Subcutaneous adipose tissue (tissue), 4 donors: ENCODE results near the gene PGBD5. TPM values are rescaled to one million over a fixed set of nuclear protein-coding genes. Genes with fewer than 3 reads are reported as not detected.

Experiments
- CTCF ChIP-seq: fragments of 450-650 bp; IDR thresholded peaks from one replicate; pipeline ENCODE4 v1.5.1; 2016; ENCODE audit warnings: low read depth, mild to moderate bottlenecking, control low read depth, antibody characterized with exemption, moderate library complexity
- total RNA-seq, 4 donors: library from RNA; depleted of rRNA; stranded (reverse); fragments of >200 nt; gene quantifications; one replicate each; pipeline ENCODE4 v1.1.0, GENCODE V29; 2016

The PGBD5 gene
- total RNA-seq, 4 donors from 2014 or later: under 0.01 to 5.9 (median 0.27) TPM

- no peak for TF ChIP-seq CTCF
These were observed 147.8 kb downstream of the PGBD5 start for GRCh38 chr1:230278376-230278775.

- no peak for TF ChIP-seq CTCF
These were observed 148.7 kb downstream of the PGBD5 start for GRCh38 chr1:230277201-230278025.

DNA sequence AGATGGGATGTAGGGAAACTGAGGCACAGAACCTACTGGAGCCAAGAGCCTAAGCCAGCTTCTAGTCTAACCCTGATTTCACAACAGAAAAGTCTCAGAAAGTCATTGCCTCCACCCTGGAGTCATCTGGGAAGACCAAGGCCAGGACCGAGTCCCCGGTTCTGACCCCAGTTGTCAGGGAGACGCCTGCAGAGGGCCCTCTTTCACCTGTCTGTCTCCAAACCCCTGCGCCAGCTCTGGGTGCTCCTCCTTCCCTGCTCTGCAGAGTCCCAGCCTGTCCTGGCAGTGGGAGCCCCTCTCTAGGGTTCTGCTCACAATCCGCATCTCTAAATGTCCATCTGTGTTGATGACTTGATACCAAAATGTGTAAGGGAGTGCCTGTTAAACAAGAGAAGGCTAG lies 149.7 kb downstream of the PGBD5 start:
- no peak for TF ChIP-seq CTCF

DNA sequence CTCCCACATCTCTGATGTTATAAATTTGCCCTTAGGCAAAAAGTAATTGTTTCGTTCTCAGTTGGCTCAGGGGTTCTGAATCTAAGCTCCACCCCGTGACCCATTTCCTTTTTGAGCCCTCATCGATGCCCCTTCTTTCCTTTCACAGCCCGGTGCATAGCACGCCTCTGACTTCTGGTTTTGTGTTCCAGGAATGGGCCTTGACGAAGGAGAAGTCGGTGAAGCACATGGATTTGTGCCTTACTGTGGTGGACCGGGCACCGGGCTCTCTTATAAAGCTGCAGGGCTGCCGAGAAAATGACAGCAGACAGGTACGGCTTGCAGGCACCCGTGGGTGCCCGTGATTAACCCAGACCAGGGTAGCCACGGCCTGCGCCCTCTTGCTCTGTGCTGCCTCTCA lies 151.9 kb downstream of the PGBD5 start:
- TF ChIP-seq CTCF: no peak

GRCh38 chr1:230273141-230273710 lies 152.9 kb downstream of the PGBD5 start:
- no peak for TF ChIP-seq CTCF

- no peak for TF ChIP-seq CTCF
These were observed 153.6 kb downstream of the PGBD5 start for GRCh38 chr1:230272557-230272956.

GRCh38 chr1:230271300-230272035 lies 154.7 kb downstream of the PGBD5 start:
- no peak for TF ChIP-seq CTCF
